ENCODE measurements around the gene VAV1. TPM values are rescaled to one million over a fixed set of nuclear protein-coding genes. Genes with fewer than 3 reads are reported as not detected.

VAV1 gene
- total and polyA plus RNA-seq, 2 of the 13 experiments (the other 11 are each of a cell fraction or from before 2014, with no cell fraction given): not detected

- no peak for TF ChIP-seq REST (IDR thresholded peaks at IDR 0.05; ENCODE audit: borderline replicate concordance in 1 of 2, low read depth in 1 of 2, low read length in 2 of 2)
- TF ChIP-seq ZNF501 (CRISPR knock-in tag; IDR thresholded peaks at IDR 0.05): no peak
- no peak for TF ChIP-seq ATF7-NPFF (CRISPR knock-in tag; IDR thresholded peaks at IDR 0.05; ENCODE audit: low read depth)
- TF ChIP-seq USF2 (IDR thresholded peaks at IDR 0.05; ENCODE audit: low read depth, low read length): no peak
- no peak for TF ChIP-seq USF2 (CRISPR knock-in tag; IDR thresholded peaks at IDR 0.05; ENCODE audit: borderline replicate concordance)
- no peak for TF ChIP-seq ZNF773 (CRISPR knock-in tag; IDR thresholded peaks at IDR 0.05; ENCODE audit: borderline replicate concordance)
- TF ChIP-seq HNRNPK (IDR thresholded peaks at IDR 0.05; ENCODE audit: low read depth, low read length, poor library complexity, severe bottlenecking): no peak
- no peak for TF ChIP-seq ZIK1 (CRISPR knock-in tag; IDR thresholded peaks at IDR 0.05; ENCODE audit: borderline replicate concordance, low read depth)
Observed at GRCh38 chr19:6833166-6833790, 60.8 kb downstream of the VAV1 start (continued).
